K562 (cell line): Measurements from ENCODE around the gene DRICH1. TPM values are rescaled to one million over a fixed set of nuclear protein-coding genes. Genes with fewer than 3 reads are reported as not detected.
A peak's percentile ranks its signal among the peaks of the same experiment; 100 is the strongest.

Experiments used
- ATF3 ChIP-seq, 2 experiments: fragments of 450-650 bp in 1 of 2; sonication (generic) in 1 of 2; formaldehyde crosslinking in 1 of 2; IDR thresholded peaks in 1 of 2; conservative IDR thresholded peaks in 1 of 2; 2 replicates each; pipeline versions ENCODE4 v1.6.1 to v1.8.1; 2016 to 2023; ENCODE audit warnings: mild to moderate bottlenecking in 2 of 2, moderate library complexity in 2 of 2, inconsistent platforms in 1 of 2, missing genetic modification reagents in 1 of 2
- CREM ChIP-seq: IDR thresholded peaks from 2 replicates; pipeline ENCODE4 v1.6.1; 2014; ENCODE audit warnings: antibody characterized with exemption, low read depth
- DMBX1 ChIP-seq: fragments of 250-450 bp; sonication (Bioruptor Pico); IDR thresholded peaks from 2 replicates; pipeline ENCODE4 v1.8.0; 2022; ENCODE audit warnings: inconsistent platforms, mild to moderate bottlenecking, moderate library complexity, borderline replicate concordance
- EHMT2 ChIP-seq: fragments of 450-650 bp; IDR thresholded peaks from 2 replicates; pipeline ENCODE4 v1.6.1; 2018; ENCODE audit warnings: antibody characterized with exemption
- ETV1 ChIP-seq: fragments of 450-650 bp; conservative IDR thresholded peaks from 2 replicates; pipeline ENCODE4 v1.6.1; 2016; ENCODE audit warnings: missing genetic modification characterization, control low read depth, low read depth, missing compliant biosample characterization
- FOSL1 ChIP-seq: fragments of 200-800 bp; sonication (Bioruptor generic); conservative IDR thresholded peaks from 2 replicates; pipeline ENCODE4 v1.6.1; 2016; ENCODE audit warnings: missing genetic modification characterization, missing compliant biosample characterization
- GATA2 ChIP-seq: sonication (generic); formaldehyde crosslinking; IDR thresholded peaks from 2 replicates; pipeline ENCODE4 v1.4.0; 2020; ENCODE audit warnings: mild to moderate bottlenecking, missing genetic modification reagents
- HLTF ChIP-seq: fragments of 450-650 bp; IDR thresholded peaks from 2 replicates; pipeline ENCODE4 v1.6.1; 2016
- MCM5 ChIP-seq: fragments of 450-650 bp; IDR thresholded peaks from 2 replicates; pipeline ENCODE4 v1.6.1; 2016; ENCODE audit warnings: low read depth
- MIER1 ChIP-seq: fragments of 450-650 bp; IDR thresholded peaks from 2 replicates; pipeline ENCODE4 v1.6.1; 2016; ENCODE audit warnings: antibody characterized with exemption, mild to moderate bottlenecking, low read depth
- NR3C1 ChIP-seq: sonication (generic); formaldehyde crosslinking; IDR thresholded peaks from 2 replicates; pipeline ENCODE4 v1.8.1; 2022; ENCODE audit warnings: missing genetic modification reagents
- PYGO2 ChIP-seq: fragments of 450-650 bp; IDR thresholded peaks from 2 replicates; pipeline ENCODE4 v1.6.1; 2016; ENCODE audit warnings: mild to moderate bottlenecking, missing genetic modification characterization, moderate library complexity, missing compliant biosample characterization
- SREBF2 ChIP-seq: sonication (generic); formaldehyde crosslinking; IDR thresholded peaks from 2 replicates; pipeline ENCODE4 v1.4.0; 2020; ENCODE audit warnings: mild to moderate bottlenecking, missing genetic modification reagents
- THRAP3 ChIP-seq: fragments of 450-650 bp; IDR thresholded peaks from 2 replicates; pipeline ENCODE4 v1.6.1; 2016; ENCODE audit warnings: mild to moderate bottlenecking, inconsistent platforms, borderline replicate concordance
- UBTF ChIP-seq, 2 experiments: IDR thresholded peaks; 2 replicates each; pipeline ENCODE4 v1.6.1; 2012; ENCODE audit warnings: improper control_type of control experiment in 2 of 2, low read depth in 2 of 2, low read length in 2 of 2, borderline replicate concordance in 1 of 2
- ZNF174 ChIP-seq: fragments of 250-450 bp; sonication (Bioruptor Pico); IDR thresholded peaks from 2 replicates; pipeline ENCODE4 v1.4.0; 2020; ENCODE audit warnings: mild to moderate bottlenecking
- ZNF217 ChIP-seq: sonication (generic); formaldehyde crosslinking; IDR thresholded peaks from 2 replicates; pipeline ENCODE4 v1.8.0; 2022; ENCODE audit warnings: mild to moderate bottlenecking, missing genetic modification reagents
- polyA plus RNA-seq, 8 experiments: library from polyadenylated mRNA; depleted of rRNA in 4 of 8; stranded (reverse) in 5 of 8; unstranded in 3 of 8; fragments of >200 nt; fragmentation: Nextera tagmentation in 2 of 8; fragmentation: Illumina TruSeq in 1 of 8; extraction: Ambion mirVana in 2 of 8; extraction: Trizol in 1 of 8; gene quantifications; 2 replicates each; pipeline versions ENCODE4 v1.2.1 to v1.2.3, GENCODE V29; 2011 to 2014; ENCODE audit warnings: inconsistent platforms in 1 of 8, missing spikeins in 1 of 8
- total RNA-seq, 7 experiments: library from RNA; depleted of rRNA in 6 of 7; stranded (reverse); fragments of >200 nt in 6 of 7; fragmentation: Illumina TruSeq in 2 of 7; extraction: Trizol in 2 of 7; gene quantifications; 2 replicates each; pipeline versions ENCODE4 v1.2.1 to v1.2.3, GENCODE V29; 2011 to 2021; ENCODE audit warnings: low replicate concordance in 1 of 7
- TF ChIP-seq, protein P1 (sequence below), 2 experiments: fragments of 450-650 bp; conservative IDR thresholded peaks; 2 replicates each; pipeline ENCODE4 v1.6.1; 2017; ENCODE audit warnings: mild to moderate bottlenecking in 2 of 2, moderate library complexity in 2 of 2

DRICH1 gene
- total and polyA plus RNA-seq, 9 of the 15 experiments (the other 6 are each of a cell fraction or from before 2014, with no cell fraction given): 0.07 to 0.36 (median 0.14) TPM; not detected in 2

DNA sequence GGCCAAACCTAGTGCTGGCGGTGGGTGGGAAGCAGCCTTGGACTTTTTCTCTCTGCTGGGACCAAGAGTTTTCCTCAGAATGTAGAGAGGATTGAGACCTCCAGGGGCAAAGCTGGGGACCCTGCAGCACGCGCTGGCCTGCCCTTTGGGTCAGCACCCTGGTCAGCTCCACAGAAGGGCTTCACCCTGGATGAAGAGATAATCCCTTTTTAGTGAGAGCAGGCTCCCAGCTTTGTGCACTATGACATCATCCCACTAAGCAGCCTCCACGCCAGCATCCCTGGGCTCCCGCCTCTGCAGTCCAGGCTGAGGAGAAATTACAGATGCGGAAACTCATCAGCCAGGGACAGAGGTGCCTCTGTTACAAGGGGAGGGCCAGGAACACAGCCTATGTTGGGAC lies 23.5 kb downstream of the DRICH1 start (continued):
- TF ChIP-seq, protein P1, sequence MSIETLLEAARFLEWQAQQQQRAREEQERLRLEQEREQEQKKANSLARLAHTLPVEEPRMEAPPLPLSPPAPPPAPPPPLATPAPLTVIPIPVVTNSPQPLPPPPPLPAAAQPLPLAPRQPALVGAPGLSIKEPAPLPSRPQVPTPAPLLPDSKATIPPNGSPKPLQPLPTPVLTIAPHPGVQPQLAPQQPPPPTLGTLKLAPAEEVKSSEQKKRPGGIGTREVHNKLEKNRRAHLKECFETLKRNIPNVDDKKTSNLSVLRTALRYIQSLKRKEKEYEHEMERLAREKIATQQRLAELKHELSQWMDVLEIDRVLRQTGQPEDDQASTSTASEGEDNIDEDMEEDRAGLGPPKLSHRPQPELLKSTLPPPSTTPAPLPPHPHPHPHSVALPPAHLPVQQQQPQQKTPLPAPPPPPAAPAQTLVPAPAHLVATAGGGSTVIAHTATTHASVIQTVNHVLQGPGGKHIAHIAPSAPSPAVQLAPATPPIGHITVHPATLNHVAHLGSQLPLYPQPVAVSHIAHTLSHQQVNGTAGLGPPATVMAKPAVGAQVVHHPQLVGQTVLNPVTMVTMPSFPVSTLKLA (conservative IDR thresholded peaks at IDR 0.05): peak in 1 of 2 experiments; percentile 46; a peak in 2 of 4 replicates
- TF ChIP-seq THRAP3 (no peak), HLTF (no peak), ETV1 (no peak), ZNF174 (CRISPR knock-in tag) (no peak), SREBF2 (CRISPR knock-in tag) (no peak), CREM (peak; percentile 55), EHMT2 (peak; percentile 96), FOSL1 (tag) (no peak), ATF3 (IDR thresholded peaks at IDR 0.05) (peak; percentile 76), ATF3 (CRISPR knock-in tag; conservative IDR thresholded peaks at IDR 0.05) (no peak), ZNF217 (CRISPR knock-in tag) (no peak), UBTF (IDR thresholded peaks at IDR 0.05; ENCODE audit: borderline replicate concordance in 1 of 2, low read depth in 2 of 2, low read length in 2 of 2) (no peak), NR3C1 (CRISPR knock-in tag) (no peak), MCM5 (no peak), DMBX1 (CRISPR knock-in tag) (peak; percentile 34; the same call in 1 of the 2 replicates), MIER1 (peak; percentile 92), GATA2 (CRISPR knock-in tag) (peak; percentile 63; the same call in 1 of the 2 replicates), PYGO2 (no peak)
